HG02943 (cell line): ENCODE measurements around the gene SETD4.

Source experiments
- ATAC-seq: cut with Tn5 transposase; IDR thresholded peaks from one replicate; pipeline ENCODE4 v1.9.1; 2021; ENCODE audit warnings: mild to moderate bottlenecking, low read depth, moderate library complexity; ENCODE audit not compliant: unreplicated experiment

SETD4 gene

DNA sequence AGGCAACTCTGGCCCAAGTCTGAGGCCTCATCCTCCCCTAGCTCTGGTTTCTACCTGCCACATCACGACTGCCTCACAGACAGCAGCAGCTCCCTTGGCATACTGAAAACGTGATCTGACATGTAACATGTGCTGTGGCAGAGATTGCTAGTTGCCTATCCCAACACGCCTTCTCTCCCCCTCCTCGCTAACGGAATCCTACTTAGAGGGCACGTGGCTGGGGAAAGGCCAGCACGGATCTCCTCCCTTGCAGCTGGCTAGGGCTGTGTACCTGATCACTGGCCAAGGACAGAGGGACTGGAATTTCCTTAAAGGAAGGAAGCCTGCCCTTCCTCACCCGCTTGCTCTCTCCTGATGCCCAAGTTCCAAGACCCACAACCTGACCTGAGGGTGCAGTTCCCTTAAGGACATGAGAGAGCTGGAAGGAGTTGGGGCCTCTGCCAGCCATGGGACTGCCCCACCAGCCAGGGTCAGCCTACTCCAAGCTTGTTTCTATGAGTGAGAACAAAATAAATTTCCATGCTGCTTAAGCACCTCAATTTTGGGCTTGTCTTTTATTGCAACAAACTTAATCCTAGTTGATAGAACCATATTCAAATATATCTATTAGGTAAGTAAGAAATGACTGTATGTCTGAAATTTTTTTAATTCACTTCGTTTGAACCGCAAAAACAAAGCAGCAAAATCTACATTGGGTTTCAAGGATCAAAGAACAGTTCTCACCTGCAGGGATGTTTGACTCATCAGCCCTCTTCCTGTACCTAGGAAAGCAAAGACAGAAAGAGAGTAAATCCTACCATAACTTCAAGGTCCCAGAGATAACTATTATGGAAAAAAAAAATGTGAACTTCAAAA lies 7.2 kb downstream of the SETD4 start:
- ATAC-seq = no peak

DNA sequence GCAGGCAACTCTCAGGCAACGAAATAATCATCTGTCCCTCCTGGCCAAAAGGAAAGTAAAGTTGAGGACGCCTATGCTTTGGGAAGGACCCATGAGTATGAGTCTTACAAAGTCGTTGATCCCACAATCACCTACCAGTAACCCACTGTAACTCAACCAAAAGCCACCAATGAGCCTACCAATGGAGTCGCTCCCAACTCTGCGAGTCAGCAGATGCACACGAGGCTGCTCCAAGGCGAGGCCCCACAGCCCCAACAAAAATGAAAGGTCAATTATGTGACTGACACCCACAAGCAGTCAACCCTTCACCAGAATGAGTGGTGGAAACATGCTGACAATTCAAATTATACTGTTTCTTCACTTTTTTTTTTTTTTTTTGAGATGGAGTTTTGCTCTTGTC lies 12.0 kb downstream of the SETD4 start:
- ATAC-seq = no peak

GRCh38 chr21:36047139-36047538 lies 13.2 kb downstream of the SETD4 start:
- no peak for ATAC-seq

GRCh38 chr21:36045993-36046392 lies 14.3 kb downstream of the SETD4 start:
- no peak for ATAC-seq

DNA sequence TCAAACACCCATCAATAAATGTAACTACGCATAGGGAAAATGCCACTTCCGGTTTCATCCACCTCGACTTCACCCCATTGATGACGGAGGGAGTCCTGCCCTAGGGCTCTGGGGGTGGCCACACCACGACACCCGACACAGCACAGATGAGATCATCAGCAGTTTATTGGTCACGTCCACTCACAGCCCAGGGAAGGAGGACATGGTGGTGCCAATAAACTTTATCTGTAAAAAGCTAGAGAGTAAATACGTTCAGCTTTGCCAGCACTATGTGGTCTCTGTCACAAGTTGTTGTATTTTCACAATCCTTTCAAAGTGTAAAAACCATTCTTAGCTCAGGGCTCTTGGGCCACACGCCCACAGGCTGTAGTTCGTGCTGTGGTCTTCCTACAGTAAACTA lies 16.3 kb downstream of the SETD4 start:
- ATAC-seq = no peak

DNA sequence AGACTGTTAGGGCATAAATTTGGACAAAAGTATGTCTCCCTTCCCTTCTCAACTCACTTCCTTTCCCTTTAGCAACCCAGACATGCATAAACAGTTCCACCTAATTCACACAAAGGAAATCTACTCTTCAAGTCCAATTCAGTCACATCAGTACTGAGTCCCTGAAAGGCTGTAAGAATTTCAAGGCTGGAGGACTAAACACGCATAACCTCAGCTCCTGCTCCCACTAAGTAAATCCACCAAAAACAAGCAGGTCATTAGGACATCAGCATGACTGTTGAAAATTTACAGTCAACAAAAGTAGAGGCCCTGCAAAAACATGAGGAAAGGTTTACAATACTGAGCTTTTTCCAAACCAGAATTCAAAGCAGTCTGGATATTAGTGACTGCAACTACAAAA lies 18.4 kb downstream of the SETD4 start:
- ATAC-seq = no peak

DNA sequence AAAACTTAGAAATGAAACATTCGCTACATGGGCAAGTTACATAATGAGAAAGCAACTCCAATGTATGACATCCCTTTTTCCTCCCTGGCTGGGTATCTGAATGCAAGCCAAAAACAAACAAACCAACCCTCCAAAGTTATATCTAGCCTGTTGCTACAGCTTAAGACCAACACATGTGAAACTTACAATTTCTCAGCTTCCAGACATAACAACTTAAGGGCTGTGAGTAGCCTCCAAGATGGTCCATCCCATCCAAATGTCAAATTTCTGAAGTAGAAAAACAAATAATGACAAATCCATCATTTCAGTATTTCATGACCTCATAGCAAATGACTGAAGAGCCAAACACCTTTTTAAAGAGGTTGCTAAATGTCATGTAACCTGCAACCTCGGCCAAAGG lies 19.9 kb downstream of the SETD4 start:
- no peak for ATAC-seq

DNA sequence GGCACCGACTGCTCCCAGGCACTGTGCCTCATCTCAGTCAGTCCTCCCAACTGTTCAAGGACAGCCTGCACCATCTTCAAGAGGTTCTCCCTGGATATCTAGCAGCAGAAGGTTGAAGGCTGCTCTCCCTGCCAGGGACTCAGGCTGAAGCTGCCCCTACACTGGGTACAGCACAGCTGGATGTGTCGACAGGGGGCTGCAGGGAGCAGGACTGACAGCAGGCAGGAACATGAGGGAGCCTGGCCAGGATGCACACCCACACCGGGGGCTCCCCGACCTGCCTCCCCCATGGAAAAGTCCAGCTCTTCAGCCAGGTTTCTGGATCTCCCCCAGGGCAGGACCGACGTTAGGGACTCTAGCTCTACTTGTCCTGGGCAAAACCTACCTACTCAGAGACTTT lies 20.5 kb downstream of the SETD4 start:
- no peak for ATAC-seq

DNA sequence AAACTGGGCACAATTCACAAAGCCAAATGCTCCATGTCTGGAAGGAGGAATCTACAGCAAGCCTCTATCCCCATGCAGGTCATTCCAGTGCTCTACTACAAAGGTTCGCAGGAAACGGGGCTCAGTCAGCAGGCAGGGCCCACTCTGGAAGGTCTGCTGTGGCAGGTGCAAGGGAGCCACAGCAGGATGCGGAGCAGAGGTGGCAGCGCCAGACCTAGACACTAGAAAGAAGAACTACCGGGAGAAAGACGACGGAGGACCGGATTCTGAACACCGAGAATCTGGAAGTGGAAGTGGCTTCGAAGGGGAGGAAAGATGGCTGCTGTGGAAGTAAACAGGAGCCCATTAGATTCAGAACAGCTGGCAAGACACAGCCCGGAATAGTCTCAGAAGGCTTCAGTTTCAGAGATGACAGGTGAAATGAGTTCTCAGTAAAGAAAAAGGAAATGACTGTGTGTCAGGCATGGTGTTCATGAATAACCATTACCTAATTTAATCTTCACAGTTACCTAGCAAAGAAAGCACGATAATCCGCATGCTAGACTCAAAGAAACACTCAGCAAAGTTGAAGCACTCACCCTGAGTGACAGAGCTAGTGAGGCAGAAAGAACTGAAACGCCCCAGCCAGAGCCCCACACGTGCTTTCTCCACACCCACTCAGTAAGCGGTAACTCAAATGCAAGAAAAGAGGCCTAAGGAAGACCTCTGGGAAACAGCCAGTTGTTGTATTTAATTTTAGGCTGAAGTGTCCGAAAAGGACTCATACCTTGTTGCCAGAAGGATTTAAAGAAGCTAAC lies 21.4 kb downstream of the SETD4 start:
- ATAC-seq = no peak

GRCh38 chr21:36035381-36035791 lies 24.9 kb downstream of the SETD4 start:
- no peak for ATAC-seq

- no peak for ATAC-seq
Measured at GRCh38 chr21:36034211-36034913, 26.0 kb downstream of the SETD4 start.

- no peak for ATAC-seq
Measured at GRCh38 chr21:36032647-36033406, 27.5 kb downstream of the SETD4 start.

DNA sequence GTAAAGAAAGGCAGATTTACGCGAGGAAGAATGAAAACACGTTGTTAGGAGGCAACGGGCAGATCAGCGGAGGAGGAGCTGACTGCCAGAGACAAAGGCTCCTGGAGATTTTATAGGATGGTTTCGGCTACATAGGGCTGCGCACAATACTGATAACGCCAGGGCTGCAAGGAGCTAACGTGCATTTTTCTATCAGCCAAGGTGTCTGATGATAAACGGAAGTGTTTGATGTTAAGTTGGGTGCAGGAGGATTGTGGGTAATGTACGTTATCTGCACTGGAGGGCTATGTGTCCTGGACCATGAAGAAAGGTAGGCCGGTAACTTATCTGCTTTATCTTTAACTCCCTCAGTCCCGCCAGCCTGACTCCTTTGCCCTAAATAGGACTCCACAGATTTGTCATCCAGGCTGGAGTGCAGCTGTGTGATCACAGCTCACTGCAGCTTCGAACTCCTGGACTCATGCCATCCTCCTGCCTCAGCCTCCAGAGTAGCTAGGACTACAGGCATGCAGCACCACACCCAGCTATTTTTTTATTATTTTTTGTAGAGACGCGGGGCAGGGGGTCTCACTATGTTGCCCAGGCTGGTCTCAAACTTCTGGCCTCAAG lies 29.6 kb downstream of the SETD4 start:
- ATAC-seq = no peak

DNA sequence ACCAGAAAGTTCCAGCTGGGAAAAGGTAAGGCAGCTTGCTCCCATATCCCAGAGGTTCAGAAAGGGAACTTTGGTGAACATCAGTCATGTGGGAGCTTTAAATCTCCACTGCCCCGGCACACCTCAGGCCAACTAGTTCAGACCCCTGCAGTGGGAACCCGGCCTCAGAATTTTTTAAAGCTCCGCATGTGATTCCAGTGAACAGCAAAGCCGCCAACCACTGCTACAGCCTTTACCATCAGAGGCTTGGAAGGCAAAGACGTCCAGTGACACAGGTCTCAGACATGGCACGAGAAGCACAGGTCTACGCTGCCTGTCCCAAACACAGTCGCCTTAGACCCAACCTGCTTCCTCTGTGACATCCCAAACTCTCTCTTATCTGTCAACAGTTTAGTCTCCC lies 31.0 kb downstream of the SETD4 start:
- ATAC-seq = no peak

DNA sequence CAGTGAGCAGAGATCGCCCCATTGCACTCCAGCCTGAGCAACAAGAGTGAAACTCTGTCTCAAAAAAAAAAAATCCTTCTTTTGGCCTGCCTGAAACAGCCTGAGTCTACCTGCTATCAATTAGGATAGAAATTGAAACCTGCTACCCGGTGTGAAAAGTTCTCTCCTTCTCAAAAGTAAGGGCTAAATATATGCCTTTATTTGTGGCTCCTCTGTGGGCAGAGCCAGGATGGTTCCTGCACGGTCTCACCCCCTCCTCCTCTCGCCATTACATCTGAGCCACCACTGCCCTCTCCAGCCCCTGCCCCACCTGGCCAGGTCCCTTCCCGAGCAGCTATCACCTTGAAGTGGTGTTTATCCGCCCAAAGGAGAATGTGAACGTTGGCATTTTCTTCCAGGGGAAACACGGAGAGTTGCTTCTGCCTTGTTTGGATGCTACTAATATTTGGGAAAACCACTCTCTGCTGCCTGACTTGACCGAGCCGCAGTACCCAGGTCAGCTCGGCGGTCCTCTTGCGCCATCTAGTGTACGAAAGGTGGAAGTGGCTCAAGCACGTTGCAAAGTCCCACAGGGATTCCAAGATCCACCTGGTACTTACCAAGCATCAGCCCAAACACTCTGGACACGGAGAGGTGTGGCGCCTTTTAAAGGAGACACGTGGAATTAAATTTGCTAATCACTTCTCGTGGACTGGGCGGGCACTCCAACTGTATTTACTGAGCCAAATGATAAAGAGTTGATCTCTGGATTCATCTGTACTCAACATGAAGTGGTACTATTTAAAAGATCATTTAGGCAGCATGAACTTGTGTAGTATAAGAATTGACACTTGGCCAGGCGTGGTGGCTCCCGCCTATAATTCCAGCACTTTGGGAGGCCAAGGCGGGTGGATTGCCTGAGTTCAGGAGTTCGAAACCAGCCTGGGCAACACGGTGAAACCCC lies 31.9 kb downstream of the SETD4 start:
- no peak for ATAC-seq

GRCh38 chr21:36027347-36027746 lies 33.0 kb downstream of the SETD4 start:
- ATAC-seq = no peak

DNA sequence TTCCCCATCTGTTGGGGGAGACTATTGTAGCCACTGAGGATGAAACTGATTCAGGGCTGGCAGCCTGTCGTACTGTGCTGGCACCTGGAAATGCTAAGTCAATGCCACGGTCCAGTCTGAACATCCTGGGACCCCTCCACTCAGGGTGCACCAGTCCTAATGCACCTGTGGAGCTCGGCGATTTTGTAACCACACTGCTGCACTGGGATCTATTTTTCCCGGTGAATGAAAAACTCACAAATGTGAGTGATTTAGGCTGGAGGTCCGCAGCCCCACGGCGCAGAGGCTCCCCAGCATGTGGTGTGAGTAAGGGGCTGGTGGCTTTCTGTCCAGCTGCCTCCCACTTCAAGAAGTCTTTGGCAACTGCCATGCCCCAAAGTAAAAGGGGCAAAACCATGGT lies 35.5 kb downstream of the SETD4 start:
- ATAC-seq = no peak

GRCh38 chr21:36023092-36023480 lies 37.2 kb downstream of the SETD4 start:
- ATAC-seq = no peak
